GM18498 (cell line): ENCODE data around the gene ISYNA1.
A peak's percentile ranks its signal among the peaks of the same experiment; 100 is the strongest.

ENCODE experiments used
- ATAC-seq: cut with Tn5 transposase; IDR thresholded peaks from one replicate; pipeline ENCODE4 v1.9.1; 2021; ENCODE audit warnings: mild to moderate bottlenecking, moderate library complexity; ENCODE audit not compliant: unreplicated experiment

Gene ISYNA1

DNA sequence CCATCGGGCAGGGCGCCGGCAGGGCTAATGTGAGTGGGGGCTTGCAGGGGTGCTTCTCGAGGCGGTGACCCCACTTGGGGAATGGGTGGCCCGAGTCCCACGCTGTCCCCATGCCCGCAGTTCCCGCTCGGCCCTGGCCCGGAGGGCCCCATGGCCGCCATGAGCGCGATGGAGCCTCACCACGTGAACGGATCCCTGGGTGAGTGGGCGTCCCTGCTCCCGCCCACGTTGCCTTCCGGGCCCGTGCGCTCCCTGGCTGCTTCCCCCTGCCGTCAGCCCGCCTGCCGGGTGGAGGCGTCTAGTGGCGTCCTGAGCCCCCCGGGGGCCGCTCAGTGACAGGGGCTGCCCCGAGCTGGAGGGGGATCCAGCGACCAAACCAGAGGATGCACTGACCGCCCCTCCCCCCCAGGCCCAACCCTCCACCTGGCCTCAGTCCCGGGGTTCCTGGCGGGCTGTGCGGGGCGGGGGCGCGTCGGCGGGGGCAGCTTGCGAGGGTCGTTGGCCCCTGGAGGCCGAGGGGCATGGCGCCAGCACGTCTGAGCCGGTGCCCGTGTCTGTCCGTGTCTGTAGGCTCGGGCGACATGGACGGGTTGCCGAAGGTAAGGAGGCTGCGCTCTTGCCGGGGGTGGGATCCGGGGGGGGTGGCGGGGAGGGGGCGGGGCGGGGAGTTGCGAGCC is 4.8 kb downstream of the ISYNA1 start:
- no peak for ATAC-seq

DNA sequence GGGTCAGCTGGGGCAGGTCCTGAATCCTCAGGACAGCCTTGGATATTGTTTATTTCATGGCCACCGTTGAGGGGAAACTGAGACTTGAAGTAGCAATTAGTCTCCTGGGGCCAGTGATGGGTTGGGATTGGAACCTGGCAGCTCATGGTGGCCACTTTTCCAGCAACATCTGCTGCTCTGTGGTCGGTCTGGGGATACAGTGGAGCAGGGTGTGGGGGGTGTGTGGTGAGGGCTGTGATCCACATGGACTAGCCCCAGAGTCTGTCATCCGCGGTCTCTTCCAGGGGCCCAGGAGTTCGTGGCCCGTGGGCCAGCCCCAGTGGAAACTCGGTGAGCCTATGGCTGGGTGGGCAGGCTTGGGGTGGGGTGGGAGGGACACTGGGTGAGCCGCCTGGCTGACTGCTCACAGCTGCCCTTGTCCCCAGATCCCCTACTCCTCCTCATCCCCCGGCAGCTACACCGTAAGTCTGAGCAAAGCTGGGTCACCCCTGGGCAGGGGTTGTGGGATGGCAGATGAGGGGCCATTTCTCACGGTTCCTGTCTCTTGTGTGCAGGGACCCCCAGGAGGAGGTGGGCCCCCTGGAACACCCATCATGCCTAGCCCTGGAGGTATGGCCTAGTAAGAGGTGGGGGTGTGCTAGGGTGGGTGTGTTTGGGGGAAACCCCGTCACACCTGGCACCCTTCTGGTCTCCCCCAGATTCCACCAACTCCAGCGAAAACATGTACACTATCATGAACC is 5.5 kb downstream of the ISYNA1 start:
- no peak for ATAC-seq

- ATAC-seq: no peak
These were observed 6.4 kb downstream of the ISYNA1 start for GRCh38 chr19:18431351-18432197.

- no peak for ATAC-seq
These were observed 7.4 kb downstream of the ISYNA1 start for GRCh38 chr19:18430417-18431144.

GRCh38 chr19:18429717-18430416 is 8.1 kb downstream of the ISYNA1 start:
- no peak for ATAC-seq

- peak; percentile 70 for ATAC-seq
These were observed 8.9 kb downstream of the ISYNA1 start for GRCh38 chr19:18428787-18429674.

- ATAC-seq: no peak
These were observed 9.7 kb downstream of the ISYNA1 start for GRCh38 chr19:18428173-18428786.

GRCh38 chr19:18427743-18428113 is 10.2 kb downstream of the ISYNA1 start:
- no peak for ATAC-seq

GRCh38 chr19:18427080-18427742 is 10.7 kb downstream of the ISYNA1 start:
- ATAC-seq: no peak

GRCh38 chr19:18426416-18426767 is 11.5 kb downstream of the ISYNA1 start:
- no peak for ATAC-seq

DNA sequence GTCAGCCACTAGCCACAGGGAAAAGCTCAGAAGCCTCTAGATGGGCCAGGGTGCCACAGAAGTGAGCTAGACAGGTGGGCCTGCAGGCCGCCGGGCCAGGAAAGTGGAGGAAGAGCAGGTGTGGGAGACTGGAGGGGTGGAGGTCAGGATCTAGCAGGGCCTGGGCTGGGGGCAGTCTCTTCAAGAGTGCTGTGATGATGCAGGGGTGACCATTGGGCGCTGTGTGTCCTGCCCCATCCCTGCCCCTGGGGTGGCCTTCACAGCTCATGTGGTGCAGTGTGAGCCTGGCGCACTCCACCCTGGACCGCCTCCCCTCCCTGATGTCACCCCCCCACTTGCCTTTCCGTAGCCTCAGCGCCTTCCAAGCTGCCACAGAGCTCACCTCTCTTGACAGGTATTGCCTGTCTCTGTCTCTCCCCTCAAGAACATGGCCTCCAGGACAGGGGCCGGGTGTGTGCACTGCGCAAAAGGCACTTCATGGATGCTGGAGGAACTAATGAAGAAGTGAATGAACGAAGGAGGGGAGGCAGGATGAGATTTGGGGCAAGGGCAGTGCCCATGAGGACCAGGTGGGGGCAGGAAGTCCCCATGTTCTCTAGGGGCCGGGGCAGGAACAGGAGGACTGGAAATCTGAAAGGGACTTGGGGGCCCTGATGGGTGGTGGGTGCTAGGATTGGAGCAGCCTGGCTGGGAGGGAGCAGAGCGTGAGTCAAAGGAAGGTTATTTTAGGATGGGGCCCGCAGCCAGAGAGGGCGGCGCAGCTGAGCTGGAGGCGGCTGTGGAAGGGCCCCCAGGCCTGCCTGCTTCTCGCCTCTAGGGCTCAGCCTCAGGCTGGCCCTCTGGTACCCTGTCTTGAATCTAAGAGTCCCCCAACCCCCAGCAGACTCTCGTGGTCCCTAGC is 12.2 kb downstream of the ISYNA1 start:
- ATAC-seq: no peak

- ATAC-seq: no peak
These were observed 12.9 kb downstream of the ISYNA1 start for GRCh38 chr19:18424890-18425514.

DNA sequence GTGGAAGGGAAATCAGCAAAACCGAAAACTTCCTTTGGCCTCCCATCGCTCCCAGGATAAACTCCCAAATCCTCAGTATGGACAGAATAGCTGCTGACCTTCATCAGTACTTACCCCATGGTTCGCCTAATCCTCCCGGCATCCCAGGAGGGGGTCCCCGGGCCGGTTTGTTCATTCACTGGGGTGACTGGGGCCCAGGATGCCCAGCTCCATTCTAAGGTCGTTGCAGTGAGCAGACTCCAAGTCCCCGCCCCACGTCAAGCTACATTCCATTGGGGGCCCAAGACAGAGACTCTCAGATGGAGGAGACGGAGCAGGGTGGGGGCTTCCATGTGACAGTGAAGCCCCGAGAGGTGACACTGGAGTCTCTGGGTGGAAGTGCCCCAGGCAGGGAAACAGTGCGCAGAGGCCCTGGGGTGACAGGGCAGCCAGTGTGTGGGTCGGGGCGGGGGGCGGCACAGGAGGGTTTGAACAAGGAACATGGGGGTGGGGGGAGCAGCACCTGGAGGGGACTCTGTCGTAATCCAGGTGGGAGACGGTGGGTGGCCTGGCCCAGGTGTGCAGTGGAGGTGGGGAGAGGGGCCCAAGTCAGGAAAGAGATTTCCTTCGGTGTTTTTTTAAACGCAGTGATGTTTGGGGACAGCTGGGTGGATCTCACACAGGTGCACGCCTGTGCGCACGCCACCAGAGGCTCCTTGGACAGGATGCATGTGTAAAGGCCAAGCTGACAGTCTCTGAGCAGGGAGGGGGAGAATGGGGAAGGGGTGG is 13.6 kb downstream of the ISYNA1 start:
- ATAC-seq: no peak

- no peak for ATAC-seq
These were observed 14.5 kb downstream of the ISYNA1 start for GRCh38 chr19:18423258-18424020.

DNA sequence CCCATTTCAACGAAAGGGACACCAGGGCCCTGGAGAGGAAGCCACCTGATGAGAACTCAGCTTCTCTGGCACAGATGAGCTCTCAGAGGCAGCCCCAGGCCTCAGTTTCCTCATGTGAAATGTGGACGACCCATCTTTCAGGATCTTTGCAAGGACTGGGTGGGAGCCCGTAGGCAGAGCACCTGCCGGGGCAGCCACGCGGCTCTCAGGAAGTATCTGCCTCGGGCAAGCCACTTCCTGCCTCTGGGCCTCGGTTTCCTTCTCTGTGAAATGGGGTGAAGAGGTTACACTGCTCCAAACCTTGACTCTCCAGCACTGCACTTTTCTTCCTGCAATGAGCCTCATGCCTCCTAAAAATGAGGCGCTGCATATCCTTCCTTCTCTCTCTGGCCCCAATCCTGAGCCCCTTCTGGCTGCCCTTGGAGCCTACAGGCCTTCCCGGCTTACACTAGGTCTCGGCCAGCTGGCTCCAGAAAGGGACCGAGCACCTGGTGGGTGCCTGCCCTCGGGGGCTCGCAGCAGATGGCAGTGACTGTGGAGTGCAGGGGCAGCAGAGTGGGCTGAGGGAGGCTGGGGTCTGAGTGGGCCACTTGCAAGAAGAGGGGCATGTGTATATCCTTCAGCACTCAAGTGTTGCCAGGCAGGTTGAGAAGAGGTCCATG is 15.3 kb downstream of the ISYNA1 start:
- no peak for ATAC-seq
